Stomach (tissue), 9 donors: Measurements from ENCODE around the gene PCBP3. TPM values are rescaled to one million over a fixed set of nuclear protein-coding genes. Genes with fewer than 3 reads are reported as not detected.
A peak's percentile ranks its signal among the peaks of the same experiment; 100 is the strongest.

Experiments
- DNase-seq, 2 donors: peaks; one replicate each; pipeline versions ENCODE4 v3.0.0 to v3.0.0-alpha.2; 2013 to 2019
- H3K27ac ChIP-seq, 5 donors: fragments of 200-600 bp in 4 of 5; sonication (generic) in 4 of 5; one replicate each; pipeline ENCODE4 v1.5.1; 2013 to 2019; ENCODE audit warnings: mild to moderate bottlenecking in 1 of 5, moderate library complexity in 1 of 5
- H3K27me3 ChIP-seq, 3 donors: fragments of 200-600 bp; sonication (generic); one replicate each; pipeline ENCODE4 v1.5.1; 2017 to 2019; ENCODE audit warnings: mixed run types in 1 of 3
- H3K36me3 ChIP-seq, 4 donors: fragments of 200-600 bp; sonication (generic); 1 replicate in 3 of 4; 2 replicates in 1 of 4; pipeline ENCODE4 v1.5.1; 2016 to 2019
- H3K4me1 ChIP-seq, 4 donors: fragments of 200-600 bp; sonication (generic); one replicate each; pipeline ENCODE4 v1.5.1; 2016 to 2019
- H3K4me3 ChIP-seq, 4 donors: fragments of 200-600 bp; sonication (generic) in 3 of 4; one replicate each; pipeline ENCODE4 v1.5.1; 2016 to 2019; ENCODE audit warnings: mild to moderate bottlenecking in 1 of 4
- H3K9me3 ChIP-seq, 4 donors: fragments of 200-600 bp; sonication (generic); one replicate each; pipeline ENCODE4 v1.5.1; 2016 to 2019
- EP300 ChIP-seq: sonication (generic); formaldehyde crosslinking; IDR thresholded peaks from one replicate; pipeline ENCODE4 v1.6.1; 2017; ENCODE audit warnings: antibody characterized with exemption
- POLR2A ChIP-seq, 4 donors: fragments of 450-650 bp; IDR thresholded peaks; one replicate each; pipeline ENCODE4 v1.6.1; 2016; ENCODE audit warnings: antibody characterized with exemption in 4 of 4, control low read depth in 2 of 4, mild to moderate bottlenecking in 1 of 4, moderate library complexity in 1 of 4
- POLR2AphosphoS5 ChIP-seq, 3 donors: sonication (generic); formaldehyde crosslinking; IDR thresholded peaks; one replicate each; pipeline ENCODE4 v1.6.1; 2016; ENCODE audit warnings: antibody characterized with exemption in 3 of 3
- WGBS, 5 donors: extraction: QIAGEN DNeasy Blood & Tissue Kit in 3 of 5; methylation state at CpG; one replicate each; pipeline versions ENCODE4 v1.1.5 to v1.1.7; 2013 to 2018; 5-methylcytosine and 5-hydroxymethylcytosine counted together
- intact Hi-C: fragments of 100-400 bp; cut with DNase I; formaldehyde crosslinking; loops from one replicate; pipeline ENCODE4 v1.15.1; 2023; ENCODE audit warnings: low total_unique reads
- polyA plus RNA-seq, 3 donors: library from polyadenylated mRNA; stranded (reverse); fragments of 200-250 nt; gene quantifications; one replicate each; pipeline ENCODE4 v1.2.3, GENCODE V29; 2013
- total RNA-seq, 5 donors: library from RNA; depleted of rRNA; stranded (reverse); fragments of >200 nt; gene quantifications; one replicate each; pipeline versions ENCODE4 v1.1.0 to v1.2.3, GENCODE V29; 2014 to 2016
- TF ChIP-seq, protein P1 (sequence below), 7 experiments: fragments of 450-650 bp in 4 of 7; fragments of 200-600 bp in 3 of 7; sonication (generic) in 3 of 7; IDR thresholded peaks; one replicate each; pipeline ENCODE4 v1.5.1; 2016 to 2019; ENCODE audit warnings: antibody characterized with exemption in 7 of 7, control low read depth in 2 of 7, mild to moderate bottlenecking in 1 of 7
- donor health status: healthy with polysubstance abuse.
- donor health status: Bipolar disorder and iron deficiency.
- donor health status: healthy.

The PCBP3 gene
- total and polyA plus RNA-seq, 8 donors, result 1.8 to 10.9 (median 3.3) TPM; not detected in 3

DNA sequence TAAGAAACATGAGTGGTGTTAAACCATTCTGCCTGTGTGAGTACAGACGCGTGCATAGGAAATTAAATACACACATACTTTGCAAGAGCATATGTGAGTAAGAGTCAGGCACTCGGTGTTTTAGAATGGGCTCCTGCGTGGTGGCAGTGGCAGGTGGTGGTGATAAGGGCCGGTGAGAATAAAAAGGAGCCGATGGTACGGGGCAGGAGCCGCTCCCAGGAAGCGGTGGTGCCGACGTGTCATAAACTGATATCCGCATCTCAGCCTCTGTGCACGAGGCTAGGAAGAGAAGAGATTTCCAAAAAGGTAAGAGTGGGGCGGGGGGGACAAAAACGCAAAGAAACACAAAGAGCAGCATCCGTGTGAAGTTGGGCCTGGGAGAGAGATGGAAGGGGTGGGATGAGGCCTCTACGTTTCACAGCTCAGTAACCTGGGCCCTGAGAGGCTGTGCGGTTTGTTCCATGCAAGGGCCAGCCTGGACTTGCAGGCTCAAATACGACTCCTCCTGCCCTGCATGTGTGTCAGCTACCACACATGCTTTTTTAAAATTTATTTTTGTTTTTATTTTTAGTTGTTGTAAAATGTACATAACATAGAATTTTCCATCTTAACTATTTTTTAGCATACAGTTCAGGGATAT lies 210.3 kb downstream of the PCBP3 start:
- intact Hi-C loops, result no loop called here
- H3K36me3 ChIP-seq, result no peaks in the 10 kb centered on the region
- no peak overlapping the region for H3K4me3 ChIP-seq
- DNase-seq, result peak in 1 of 2 donors; percentile 22
- H3K27me3 ChIP-seq, result peaks cover 0 to 14% (median 0%) of the 10 kb centered on the region in 3 donors
- H3K9me3 ChIP-seq, result no peaks in the 10 kb centered on the region
- H3K4me1 ChIP-seq, result no peaks in the 10 kb centered on the region
- TF ChIP-seq POLR2A (IDR thresholded peaks at IDR 0.05), result no peak
- TF ChIP-seq, protein P1, sequence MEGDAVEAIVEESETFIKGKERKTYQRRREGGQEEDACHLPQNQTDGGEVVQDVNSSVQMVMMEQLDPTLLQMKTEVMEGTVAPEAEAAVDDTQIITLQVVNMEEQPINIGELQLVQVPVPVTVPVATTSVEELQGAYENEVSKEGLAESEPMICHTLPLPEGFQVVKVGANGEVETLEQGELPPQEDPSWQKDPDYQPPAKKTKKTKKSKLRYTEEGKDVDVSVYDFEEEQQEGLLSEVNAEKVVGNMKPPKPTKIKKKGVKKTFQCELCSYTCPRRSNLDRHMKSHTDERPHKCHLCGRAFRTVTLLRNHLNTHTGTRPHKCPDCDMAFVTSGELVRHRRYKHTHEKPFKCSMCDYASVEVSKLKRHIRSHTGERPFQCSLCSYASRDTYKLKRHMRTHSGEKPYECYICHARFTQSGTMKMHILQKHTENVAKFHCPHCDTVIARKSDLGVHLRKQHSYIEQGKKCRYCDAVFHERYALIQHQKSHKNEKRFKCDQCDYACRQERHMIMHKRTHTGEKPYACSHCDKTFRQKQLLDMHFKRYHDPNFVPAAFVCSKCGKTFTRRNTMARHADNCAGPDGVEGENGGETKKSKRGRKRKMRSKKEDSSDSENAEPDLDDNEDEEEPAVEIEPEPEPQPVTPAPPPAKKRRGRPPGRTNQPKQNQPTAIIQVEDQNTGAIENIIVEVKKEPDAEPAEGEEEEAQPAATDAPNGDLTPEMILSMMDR (IDR thresholded peaks at IDR 0.05), result no peak
- TF ChIP-seq POLR2AphosphoS5 (IDR thresholded peaks at IDR 0.05), result no peak
- no peak for TF ChIP-seq EP300
- 58 to 76% (median 66%) methylated on average over 19 of the region's 19 CpGs for WGBS, 5 donors
- no peak overlapping the region for H3K27ac ChIP-seq

DNA sequence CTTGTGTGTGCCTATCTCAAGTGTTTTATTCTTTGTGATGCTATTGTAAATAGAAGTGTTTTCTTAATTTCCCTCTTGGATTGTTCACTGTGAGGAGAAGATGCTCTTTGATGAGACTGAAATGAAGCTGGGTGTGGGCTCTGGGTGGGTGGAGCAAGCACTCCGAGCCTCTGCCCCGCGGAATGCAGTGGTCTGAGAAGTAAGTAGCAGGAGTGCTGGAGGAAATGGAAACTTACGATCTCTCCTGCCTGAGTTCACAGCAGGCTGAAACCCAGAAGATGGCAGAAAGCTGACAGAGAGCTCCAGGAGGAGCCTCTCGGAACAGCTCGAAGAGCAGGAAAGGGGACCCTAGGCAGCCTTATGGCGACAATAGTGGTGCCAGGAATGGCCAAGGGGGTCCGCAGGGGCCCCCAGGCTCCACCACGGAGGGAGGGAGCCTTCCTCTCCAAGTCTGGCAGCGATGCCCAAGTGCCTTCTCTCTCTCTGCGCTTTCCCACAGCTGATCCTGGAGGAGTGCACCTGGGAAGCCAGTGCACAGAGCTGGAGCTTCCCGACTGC lies 211.2 kb downstream of the PCBP3 start:
- no peaks in the 10 kb centered on the region for H3K9me3 ChIP-seq
- no peak overlapping the region for H3K27ac ChIP-seq
- H3K4me1 ChIP-seq, result no peaks in the 10 kb centered on the region
- no peaks in the 10 kb centered on the region for H3K36me3 ChIP-seq
- WGBS, 5 donors, result 56 to 68% (median 57%) methylated on average over 12 of the region's 12 CpGs
- H3K27me3 ChIP-seq, result peaks cover 0 to 12% (median 0%) of the 10 kb centered on the region in 3 donors
- DNase-seq, result peak in 1 of 2 donors; percentile 10
- intact Hi-C loops, result no loop called here
- no peak overlapping the region for H3K4me3 ChIP-seq
- TF ChIP-seq POLR2A (IDR thresholded peaks at IDR 0.05) (no peak), EP300 (no peak), POLR2AphosphoS5 (IDR thresholded peaks at IDR 0.05) (no peak)
- TF ChIP-seq, protein P1 (IDR thresholded peaks at IDR 0.05), result no peak

DNA sequence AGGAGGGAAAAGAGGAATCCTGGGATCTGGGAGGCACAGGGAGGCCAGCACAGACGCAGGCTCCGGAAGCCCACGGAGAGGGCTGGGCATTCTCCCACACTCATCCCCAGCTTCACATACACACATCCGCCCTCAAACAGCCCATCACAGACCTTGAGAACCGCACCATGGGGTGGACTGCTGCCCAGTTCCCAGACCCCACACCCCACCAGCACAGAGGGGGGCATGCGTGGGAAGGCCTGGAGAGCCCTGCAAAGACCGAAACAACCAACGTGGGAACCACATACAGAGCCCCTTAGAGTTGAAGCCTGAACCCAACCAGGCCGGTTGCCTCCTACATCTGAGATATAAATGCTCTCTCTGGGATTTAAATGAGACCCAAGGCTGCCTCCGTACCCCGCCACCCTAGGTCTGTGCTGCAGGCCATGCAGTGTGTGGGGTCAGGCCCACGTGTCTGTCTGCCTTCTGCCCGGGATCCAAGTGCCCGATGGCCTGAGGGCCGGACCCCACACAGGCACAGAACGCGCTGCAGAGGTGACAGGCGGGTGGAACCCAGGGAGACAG lies 211.8 kb downstream of the PCBP3 start:
- Histone ChIP-seq H3K27ac (no peak overlapping the region), H3K27me3 (peaks cover 0 to 7% (median 0%) of the 10 kb centered on the region in 3 donors), H3K4me3 (no peak overlapping the region), H3K4me1 (no peaks in the 10 kb centered on the region), H3K36me3 (no peaks in the 10 kb centered on the region), H3K9me3 (no peaks in the 10 kb centered on the region)
- WGBS, 5 donors, result 82 to 91% (median 87%) methylated on average over 15 to 18 of the region's 18 CpGs
- DNase-seq, result peak in 1 of 2 donors; percentile 21
- TF ChIP-seq EP300 (no peak), POLR2AphosphoS5 (IDR thresholded peaks at IDR 0.05) (no peak), POLR2A (IDR thresholded peaks at IDR 0.05) (no peak)
- TF ChIP-seq, protein P1 (IDR thresholded peaks at IDR 0.05), result no peak
- intact Hi-C loops, result no loop called here

DNA sequence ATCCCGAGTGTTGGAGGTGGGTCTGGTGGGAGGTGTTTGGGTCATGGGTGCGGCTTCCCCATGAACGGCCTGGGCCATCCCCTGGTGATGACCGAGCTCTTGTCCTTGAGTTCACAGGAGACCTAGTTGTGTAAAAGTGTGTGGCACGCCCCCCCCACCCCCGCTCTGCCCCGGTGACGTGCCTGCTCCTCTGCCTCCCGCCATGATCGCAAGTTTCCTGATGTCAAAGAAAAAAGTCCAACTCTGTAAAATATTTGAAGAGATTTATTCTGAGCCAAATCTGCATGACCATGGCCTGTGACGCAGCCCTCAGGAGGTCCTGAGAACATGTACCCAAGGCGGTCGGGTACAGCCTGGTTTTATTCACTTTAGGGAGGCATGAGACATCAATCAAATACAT lies 212.9 kb downstream of the PCBP3 start:
- intact Hi-C loops, result no loop called here
- no peaks in the 10 kb centered on the region for H3K4me1 ChIP-seq
- peaks cover 0 to 11% (median 0%) of the 10 kb centered on the region in 3 donors for H3K27me3 ChIP-seq
- TF ChIP-seq EP300 (no peak), POLR2AphosphoS5 (IDR thresholded peaks at IDR 0.05) (no peak), POLR2A (IDR thresholded peaks at IDR 0.05) (no peak)
- TF ChIP-seq, protein P1 (IDR thresholded peaks at IDR 0.05), result no peak
- H3K4me3 ChIP-seq, result no peak overlapping the region
- DNase-seq, result peak in 1 of 2 donors; percentile 20
- no peaks in the 10 kb centered on the region for H3K36me3 ChIP-seq
- H3K9me3 ChIP-seq, result no peaks in the 10 kb centered on the region
- 84 to 93% (median 87%) methylated on average over 13 of the region's 13 CpGs for WGBS, 5 donors
- H3K27ac ChIP-seq, result no peak overlapping the region
